Fibroblast of villous mesenchyme (primary cell): ENCODE data around the gene SEMA6A. TPM values are rescaled to one million over a fixed set of nuclear protein-coding genes. Genes with fewer than 3 reads are reported as not detected.

Source experiments
- DNase-seq: peaks from one replicate; pipeline ENCODE4 v3.0.0-alpha.2; 2010; ENCODE audit warnings: low read depth
- H3K4me3 ChIP-seq: 2 replicates; pipeline ENCODE4 v1.5.1; 2011; ENCODE audit warnings: low read depth, mild to moderate bottlenecking, low read length
- total RNA-seq: library from RNA; depleted of rRNA; stranded (reverse); fragments of >200 nt; gene quantifications from 2 replicates; pipeline ENCODE4 v1.2.3, GENCODE V29; 2012
- TF ChIP-seq, protein P1 (sequence below): IDR thresholded peaks from 2 replicates; pipeline ENCODE4 v1.5.1; 2012; ENCODE audit warnings: low read depth, mild to moderate bottlenecking, low read length; ENCODE audit not compliant: insufficient read depth

Gene SEMA6A
- total RNA-seq, 1 donor, result 2.2 TPM

DNA sequence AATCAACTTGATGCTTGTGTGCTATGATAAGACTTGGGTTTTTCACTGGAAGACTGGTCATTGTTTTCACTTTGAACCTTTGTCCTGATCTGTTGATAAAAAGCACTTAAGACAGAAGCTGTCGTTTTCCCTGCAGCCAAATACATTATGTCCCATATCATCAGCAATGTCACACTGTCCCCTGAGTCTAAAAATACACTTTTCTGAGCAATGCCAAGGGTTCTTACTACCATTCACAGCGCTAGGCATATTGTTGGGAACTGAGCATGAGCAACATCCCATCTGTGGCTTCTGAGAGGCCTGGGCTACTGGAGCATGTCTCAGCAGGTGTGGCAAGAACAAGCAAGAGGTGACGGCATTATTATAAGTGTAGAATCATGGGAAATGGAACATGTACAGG lies 81.8 kb downstream of the SEMA6A start:
- DNase-seq, result no peak
- TF ChIP-seq, protein P1, sequence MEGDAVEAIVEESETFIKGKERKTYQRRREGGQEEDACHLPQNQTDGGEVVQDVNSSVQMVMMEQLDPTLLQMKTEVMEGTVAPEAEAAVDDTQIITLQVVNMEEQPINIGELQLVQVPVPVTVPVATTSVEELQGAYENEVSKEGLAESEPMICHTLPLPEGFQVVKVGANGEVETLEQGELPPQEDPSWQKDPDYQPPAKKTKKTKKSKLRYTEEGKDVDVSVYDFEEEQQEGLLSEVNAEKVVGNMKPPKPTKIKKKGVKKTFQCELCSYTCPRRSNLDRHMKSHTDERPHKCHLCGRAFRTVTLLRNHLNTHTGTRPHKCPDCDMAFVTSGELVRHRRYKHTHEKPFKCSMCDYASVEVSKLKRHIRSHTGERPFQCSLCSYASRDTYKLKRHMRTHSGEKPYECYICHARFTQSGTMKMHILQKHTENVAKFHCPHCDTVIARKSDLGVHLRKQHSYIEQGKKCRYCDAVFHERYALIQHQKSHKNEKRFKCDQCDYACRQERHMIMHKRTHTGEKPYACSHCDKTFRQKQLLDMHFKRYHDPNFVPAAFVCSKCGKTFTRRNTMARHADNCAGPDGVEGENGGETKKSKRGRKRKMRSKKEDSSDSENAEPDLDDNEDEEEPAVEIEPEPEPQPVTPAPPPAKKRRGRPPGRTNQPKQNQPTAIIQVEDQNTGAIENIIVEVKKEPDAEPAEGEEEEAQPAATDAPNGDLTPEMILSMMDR, result no peak

DNA sequence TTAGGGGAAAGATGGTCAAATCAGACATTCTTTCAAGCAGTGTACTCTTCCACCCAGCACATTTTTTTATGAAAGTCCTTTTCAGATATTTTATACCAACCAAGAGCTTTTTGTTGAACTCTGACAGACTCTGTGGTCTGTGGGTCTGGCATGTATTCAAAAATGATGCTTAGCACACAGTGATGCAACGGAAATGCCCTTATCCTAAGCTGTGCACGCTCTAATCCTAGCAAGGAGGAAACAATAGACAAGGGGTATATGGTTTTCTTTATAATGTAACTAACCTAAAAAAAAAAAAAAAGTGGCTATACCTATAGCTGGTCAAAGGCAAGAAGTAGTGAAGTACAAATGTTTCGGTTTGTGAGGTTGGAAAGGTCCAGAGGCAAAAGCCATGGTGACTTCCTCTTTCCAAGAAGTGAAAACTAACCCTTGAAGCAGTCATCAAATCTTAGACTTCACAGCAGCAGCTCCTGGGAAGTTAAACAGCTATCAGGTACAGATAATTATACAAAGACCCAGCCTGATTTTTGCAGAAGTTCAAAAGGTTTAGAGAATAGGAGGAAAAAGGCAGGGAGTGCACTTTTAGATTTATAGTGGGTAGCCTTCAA lies 82.5 kb downstream of the SEMA6A start:
- peak; percentile 90 for DNase-seq
- no peak overlapping the region for H3K4me3 ChIP-seq
- TF ChIP-seq, protein P1, result no peak

More for the DNA sequence above, 81.8 kb downstream of the SEMA6A start:
- H3K4me3 ChIP-seq, result no peak overlapping the region

DNA sequence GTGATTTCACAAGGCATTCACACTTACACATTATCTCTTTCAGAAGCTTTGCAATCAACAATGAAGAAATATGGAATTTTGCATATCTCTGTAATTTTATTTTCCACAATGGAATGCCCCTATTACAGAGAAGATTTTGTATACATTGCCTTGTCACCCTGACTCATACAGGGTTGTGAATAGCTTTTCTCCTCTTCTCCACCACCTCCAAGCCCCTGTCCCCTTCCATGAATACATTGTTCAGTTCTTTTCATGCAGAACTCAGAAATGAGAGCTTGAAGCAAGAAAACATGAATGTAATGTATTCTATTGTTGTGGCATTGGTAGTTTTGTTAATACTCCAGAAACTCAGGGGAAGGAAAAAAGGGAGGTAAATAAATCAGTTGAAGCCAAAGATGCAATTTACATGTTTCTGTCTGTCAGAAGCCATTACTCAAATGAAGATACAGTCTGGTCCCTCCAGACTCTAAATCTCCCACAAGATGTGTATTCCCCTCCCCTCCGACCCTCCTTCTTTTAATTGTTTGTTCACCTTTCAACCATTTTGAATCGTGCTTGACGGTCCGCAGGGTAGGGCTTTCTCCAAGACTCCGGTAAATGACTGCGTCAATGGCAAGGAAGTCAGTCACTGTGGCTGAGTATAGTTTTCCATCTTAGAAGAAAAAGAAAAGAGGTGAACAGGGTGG lies 86.1 kb downstream of the SEMA6A start:
- DNase-seq, result no peak
- no peak overlapping the region for H3K4me3 ChIP-seq
- TF ChIP-seq, protein P1, result no peak

DNA sequence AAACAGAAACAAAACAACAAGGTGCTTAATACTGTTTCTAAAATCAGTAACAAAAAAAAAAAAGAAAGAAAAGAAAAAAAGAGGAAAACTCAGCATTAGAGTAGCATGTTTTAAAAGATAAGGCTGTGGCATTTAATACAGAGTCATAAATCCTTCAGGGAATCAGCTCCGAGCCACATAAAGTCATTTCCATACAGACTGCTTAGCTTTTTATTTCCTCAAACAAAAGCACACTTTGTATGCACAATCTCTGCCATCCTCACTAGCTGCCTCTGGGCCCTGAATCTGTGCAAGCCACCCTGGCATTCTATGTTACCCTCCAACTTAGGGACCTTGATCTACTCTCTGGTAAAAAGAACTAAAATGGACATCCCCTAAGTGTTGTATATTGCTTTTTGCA lies 87.6 kb downstream of the SEMA6A start:
- H3K4me3 ChIP-seq, result no peak overlapping the region
- DNase-seq, result no peak
- TF ChIP-seq, protein P1, result no peak

DNA sequence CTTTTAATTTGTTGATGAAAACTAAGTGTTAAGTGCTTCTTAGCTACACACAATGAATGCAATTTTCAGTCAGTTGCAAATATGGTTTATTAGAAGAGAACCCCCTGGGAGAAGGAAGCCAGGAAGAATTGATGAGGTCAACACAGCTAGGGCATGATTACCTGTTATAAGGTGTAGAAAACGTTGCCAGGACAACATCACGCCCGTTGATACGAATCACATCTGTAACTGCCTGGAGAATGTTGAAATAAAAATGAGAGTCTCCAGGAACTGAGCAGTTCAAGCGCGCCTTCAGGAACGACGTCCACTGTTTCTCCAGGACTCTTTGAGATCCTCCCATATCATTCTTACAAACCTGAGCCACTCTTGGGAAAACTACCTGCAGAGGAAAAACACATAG lies 88.0 kb downstream of the SEMA6A start:
- no peak overlapping the region for H3K4me3 ChIP-seq
- DNase-seq, result no peak
- TF ChIP-seq, protein P1, result no peak

DNA sequence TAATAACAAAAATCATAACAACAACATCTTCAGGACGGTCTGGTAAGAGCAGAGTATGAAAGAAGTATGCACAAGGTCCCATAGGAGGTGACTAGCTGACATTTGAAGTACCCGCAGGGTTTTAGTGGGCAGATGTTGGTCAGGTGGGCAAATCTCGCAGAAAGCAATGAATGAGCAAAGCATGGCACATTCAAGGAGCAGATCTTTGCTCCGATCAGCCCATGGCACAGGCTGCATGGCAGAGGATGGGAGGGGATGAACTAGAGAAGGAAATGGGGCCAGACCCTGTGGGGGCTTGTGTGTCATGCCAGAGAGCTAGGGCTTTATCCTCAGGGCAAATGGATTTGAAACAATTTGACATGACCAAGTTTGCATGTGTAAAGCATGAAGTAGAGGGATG lies 90.0 kb downstream of the SEMA6A start:
- no peak overlapping the region for H3K4me3 ChIP-seq
- DNase-seq, result no peak
- TF ChIP-seq, protein P1, result no peak

DNA sequence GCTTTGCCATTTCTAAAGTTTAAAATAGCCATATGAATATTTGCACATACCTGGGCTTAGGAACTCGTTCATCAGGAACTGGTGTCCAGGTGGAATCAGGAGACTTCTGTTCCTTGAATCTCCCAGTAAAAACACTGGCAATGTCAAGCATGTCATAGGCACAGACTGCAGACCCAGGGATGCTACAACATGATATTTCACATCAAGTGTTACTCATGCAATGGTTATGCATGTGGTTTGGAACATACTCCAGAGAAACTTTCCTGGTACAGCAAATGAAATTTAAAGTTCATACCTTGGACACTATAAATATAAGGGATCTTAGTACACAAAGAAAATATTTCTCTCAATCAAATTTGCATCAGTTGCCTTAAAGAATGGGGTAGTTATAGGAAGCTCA lies 92.2 kb downstream of the SEMA6A start:
- TF ChIP-seq, protein P1, result no peak
- H3K4me3 ChIP-seq, result no peak overlapping the region
- no peak for DNase-seq
